K562 (cell line): Measurements from ENCODE around the gene ZNF709. TPM values are rescaled to one million over a fixed set of nuclear protein-coding genes. Genes with fewer than 3 reads are reported as not detected.

Source experiments
- CHD2 ChIP-seq: IDR thresholded peaks from 2 replicates; pipeline ENCODE4 v1.6.1; 2011; ENCODE audit warnings: low read depth, low read length
- HDAC1 ChIP-seq, 2 experiments: fragments of 450-650 bp; IDR thresholded peaks; 2 replicates each; pipeline ENCODE4 v1.6.1; 2016 to 2017; ENCODE audit warnings: inconsistent platforms in 1 of 2, mild to moderate bottlenecking in 1 of 2, moderate library complexity in 1 of 2
- HOXB6 ChIP-seq: fragments of 250-450 bp; sonication (Bioruptor Pico); IDR thresholded peaks from 2 replicates; pipeline ENCODE4 v1.5.1; 2022; ENCODE audit warnings: mild to moderate bottlenecking, borderline replicate concordance
- KHSRP ChIP-seq: fragments of 450-650 bp; IDR thresholded peaks from 2 replicates; pipeline ENCODE4 v1.6.1; 2017
- LEF1 ChIP-seq: fragments of 450-650 bp; IDR thresholded peaks from 2 replicates; pipeline ENCODE4 v1.6.1; 2016; ENCODE audit warnings: mild to moderate bottlenecking
- MYBL2 ChIP-seq, 2 experiments: fragments of 450-650 bp in 1 of 2; sonication (generic) in 1 of 2; formaldehyde crosslinking in 1 of 2; IDR thresholded peaks; 2 replicates each; pipeline versions ENCODE4 v1.6.1 to v1.8.1; 2017 to 2022; ENCODE audit warnings: borderline replicate concordance in 1 of 2, inconsistent platforms in 1 of 2, low read depth in 1 of 2, mild to moderate bottlenecking in 1 of 2, missing genetic modification reagents in 1 of 2, moderate library complexity in 1 of 2
- NBN ChIP-seq: fragments of 450-650 bp; IDR thresholded peaks from 2 replicates; pipeline ENCODE4 v1.6.1; 2016; ENCODE audit warnings: low read depth, mild to moderate bottlenecking
- TBP ChIP-seq: optimal IDR thresholded peaks from 2 replicates; pipeline ENCODE3; 2011; ENCODE audit warnings: low read depth, low read length, improper control_type of control experiment
- ZFX ChIP-seq: sonication (generic); formaldehyde crosslinking; IDR thresholded peaks from 2 replicates; pipeline ENCODE4 v1.8.0; 2022; ENCODE audit warnings: mild to moderate bottlenecking, missing genetic modification reagents, moderate library complexity
- ZKSCAN3 ChIP-seq: fragments of 250-450 bp; sonication (Bioruptor Pico); IDR thresholded peaks from 2 replicates; pipeline ENCODE4 v1.4.0; 2020
- ZSCAN32 ChIP-seq: fragments of 450-650 bp; formaldehyde crosslinking; IDR thresholded peaks from 2 replicates; pipeline ENCODE4 v1.4.0; 2020; ENCODE audit warnings: mild to moderate bottlenecking, moderate library complexity
- polyA plus RNA-seq, 8 experiments: library from polyadenylated mRNA; depleted of rRNA in 4 of 8; stranded (reverse) in 5 of 8; unstranded in 3 of 8; fragments of >200 nt; fragmentation: Nextera tagmentation in 2 of 8; fragmentation: Illumina TruSeq in 1 of 8; extraction: Ambion mirVana in 2 of 8; extraction: Trizol in 1 of 8; gene quantifications; 2 replicates each; pipeline versions ENCODE4 v1.2.1 to v1.2.3, GENCODE V29; 2011 to 2014; ENCODE audit warnings: inconsistent platforms in 1 of 8, missing spikeins in 1 of 8
- total RNA-seq, 7 experiments: library from RNA; depleted of rRNA in 6 of 7; stranded (reverse); fragments of >200 nt in 6 of 7; fragmentation: Illumina TruSeq in 2 of 7; extraction: Trizol in 2 of 7; gene quantifications; 2 replicates each; pipeline versions ENCODE4 v1.2.1 to v1.2.3, GENCODE V29; 2011 to 2021; ENCODE audit warnings: low replicate concordance in 1 of 7
- TF ChIP-seq, protein P1 (sequence below): sonication (generic); formaldehyde crosslinking; IDR thresholded peaks from 2 replicates; pipeline ENCODE4 v1.8.0; 2022; ENCODE audit warnings: mild to moderate bottlenecking, missing genetic modification reagents
- TF ChIP-seq, protein P2 (sequence below): fragments of 450-650 bp; conservative IDR thresholded peaks from 2 replicates; pipeline ENCODE4 v1.6.1; 2016; ENCODE audit warnings: missing genetic modification characterization, low read depth, mild to moderate bottlenecking, control low read depth, missing compliant biosample characterization
- TF ChIP-seq, protein P3 (sequence below), 2 experiments: IDR thresholded peaks in 1 of 2; conservative IDR thresholded peaks in 1 of 2; 2 replicates each; pipeline ENCODE4 v1.6.1; 2016; ENCODE audit warnings: low read depth in 2 of 2, mild to moderate bottlenecking in 1 of 2, missing compliant biosample characterization in 1 of 2, missing genetic modification characterization in 1 of 2, moderate library complexity in 1 of 2
- TF ChIP-seq, protein P4 (sequence below): sonication (generic); formaldehyde crosslinking; IDR thresholded peaks from 2 replicates; pipeline ENCODE4 v1.8.1; 2023; ENCODE audit warnings: mild to moderate bottlenecking, missing genetic modification reagents, moderate library complexity
- TF ChIP-seq, protein P5 (sequence below): sonication (generic); formaldehyde crosslinking; IDR thresholded peaks from 2 replicates; pipeline ENCODE4 v1.8.0; 2022; ENCODE audit warnings: missing genetic modification reagents, mild to moderate bottlenecking, moderate library complexity, borderline replicate concordance
- TF ChIP-seq, protein P6 (sequence below): fragments of 250-450 bp; sonication (Bioruptor Pico); IDR thresholded peaks from 2 replicates; pipeline ENCODE4 v1.8.0; 2021; ENCODE audit warnings: moderate library complexity, mild to moderate bottlenecking, inconsistent platforms

ZNF709 gene
- total and polyA plus RNA-seq, 9 of the 15 experiments (the other 6 are each of a cell fraction or from before 2014, with no cell fraction given) = 0.07 to 0.69 (median 0.18) TPM

DNA sequence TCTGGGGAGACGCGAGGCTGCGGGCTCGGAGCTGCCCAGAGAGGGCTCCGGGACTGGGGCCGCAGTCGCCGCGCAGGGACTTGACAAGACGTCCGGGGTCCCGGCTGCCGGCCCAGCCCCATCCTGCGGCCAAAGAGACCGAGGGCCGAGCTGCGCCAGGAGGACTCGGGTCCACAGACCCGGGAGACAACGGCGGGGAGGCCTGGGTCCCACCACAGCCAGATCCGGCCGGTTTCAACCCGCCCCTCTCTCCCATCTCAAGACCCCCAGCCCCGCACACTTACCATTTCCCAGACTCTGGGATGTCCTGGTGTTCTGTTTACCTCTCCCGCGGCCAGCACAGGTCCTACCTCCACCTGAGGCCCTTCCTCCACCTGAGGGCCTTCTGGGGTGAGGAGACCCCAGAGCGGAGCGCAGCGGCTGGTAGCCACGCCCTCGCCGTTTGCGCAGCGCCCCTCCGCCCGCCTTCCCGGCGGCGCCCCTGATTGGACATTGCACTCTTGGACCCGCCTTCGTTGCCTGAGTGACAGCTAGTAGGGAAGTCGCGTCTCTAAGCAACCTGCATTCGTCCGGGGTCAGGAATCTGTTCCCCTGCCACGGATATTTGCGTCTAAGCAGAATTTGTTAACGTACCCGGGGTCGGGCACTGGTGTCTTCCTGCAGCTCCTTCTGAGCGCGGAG lies at the start of gene ZNF709 (continued):
- TF ChIP-seq, protein P1, sequence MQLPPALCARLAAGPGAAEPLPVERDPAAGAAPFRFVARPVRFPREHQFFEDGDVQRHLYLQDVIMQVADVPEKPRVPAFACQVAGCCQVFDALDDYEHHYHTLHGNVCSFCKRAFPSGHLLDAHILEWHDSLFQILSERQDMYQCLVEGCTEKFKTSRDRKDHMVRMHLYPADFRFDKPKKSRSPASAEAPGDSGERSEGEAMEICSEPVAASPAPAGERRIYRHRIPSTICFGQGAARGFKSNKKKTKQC = no peak
- TF ChIP-seq, protein P2, sequence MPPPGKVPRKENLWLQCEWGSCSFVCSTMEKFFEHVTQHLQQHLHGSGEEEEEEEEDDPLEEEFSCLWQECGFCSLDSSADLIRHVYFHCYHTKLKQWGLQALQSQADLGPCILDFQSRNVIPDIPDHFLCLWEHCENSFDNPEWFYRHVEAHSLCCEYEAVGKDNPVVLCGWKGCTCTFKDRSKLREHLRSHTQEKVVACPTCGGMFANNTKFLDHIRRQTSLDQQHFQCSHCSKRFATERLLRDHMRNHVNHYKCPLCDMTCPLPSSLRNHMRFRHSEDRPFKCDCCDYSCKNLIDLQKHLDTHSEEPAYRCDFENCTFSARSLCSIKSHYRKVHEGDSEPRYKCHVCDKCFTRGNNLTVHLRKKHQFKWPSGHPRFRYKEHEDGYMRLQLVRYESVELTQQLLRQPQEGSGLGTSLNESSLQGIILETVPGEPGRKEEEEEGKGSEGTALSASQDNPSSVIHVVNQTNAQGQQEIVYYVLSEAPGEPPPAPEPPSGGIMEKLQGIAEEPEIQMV (tag) = no peak
- TF ChIP-seq TBP = no peak
- no peak for TF ChIP-seq ZKSCAN3 (CRISPR knock-in tag)
- no peak for TF ChIP-seq HOXB6 (CRISPR knock-in tag)
- TF ChIP-seq ZSCAN32 (CRISPR knock-in tag) = no peak
- no peak for TF ChIP-seq NBN
- TF ChIP-seq, protein P3, sequence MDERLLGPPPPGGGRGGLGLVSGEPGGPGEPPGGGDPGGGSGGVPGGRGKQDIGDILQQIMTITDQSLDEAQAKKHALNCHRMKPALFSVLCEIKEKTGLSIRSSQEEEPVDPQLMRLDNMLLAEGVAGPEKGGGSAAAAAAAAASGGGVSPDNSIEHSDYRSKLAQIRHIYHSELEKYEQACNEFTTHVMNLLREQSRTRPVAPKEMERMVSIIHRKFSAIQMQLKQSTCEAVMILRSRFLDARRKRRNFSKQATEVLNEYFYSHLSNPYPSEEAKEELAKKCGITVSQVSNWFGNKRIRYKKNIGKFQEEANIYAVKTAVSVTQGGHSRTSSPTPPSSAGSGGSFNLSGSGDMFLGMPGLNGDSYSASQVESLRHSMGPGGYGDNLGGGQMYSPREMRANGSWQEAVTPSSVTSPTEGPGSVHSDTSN (CRISPR knock-in tag; IDR thresholded peaks at IDR 0.05; ENCODE audit: low read depth) = peak; percentile 91
- TF ChIP-seq, protein P3 (tag; conservative IDR thresholded peaks at IDR 0.05; ENCODE audit: low read depth) = peak; percentile 92
- TF ChIP-seq, protein P4, sequence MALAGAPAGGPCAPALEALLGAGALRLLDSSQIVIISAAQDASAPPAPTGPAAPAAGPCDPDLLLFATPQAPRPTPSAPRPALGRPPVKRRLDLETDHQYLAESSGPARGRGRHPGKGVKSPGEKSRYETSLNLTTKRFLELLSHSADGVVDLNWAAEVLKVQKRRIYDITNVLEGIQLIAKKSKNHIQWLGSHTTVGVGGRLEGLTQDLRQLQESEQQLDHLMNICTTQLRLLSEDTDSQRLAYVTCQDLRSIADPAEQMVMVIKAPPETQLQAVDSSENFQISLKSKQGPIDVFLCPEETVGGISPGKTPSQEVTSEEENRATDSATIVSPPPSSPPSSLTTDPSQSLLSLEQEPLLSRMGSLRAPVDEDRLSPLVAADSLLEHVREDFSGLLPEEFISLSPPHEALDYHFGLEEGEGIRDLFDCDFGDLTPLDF (CRISPR knock-in tag) = no peak
- TF ChIP-seq MYBL2 (IDR thresholded peaks at IDR 0.05; ENCODE audit: low read depth) = no peak
- TF ChIP-seq MYBL2 (CRISPR knock-in tag; IDR thresholded peaks at IDR 0.05; ENCODE audit: borderline replicate concordance) = no peak
- TF ChIP-seq, protein P5, sequence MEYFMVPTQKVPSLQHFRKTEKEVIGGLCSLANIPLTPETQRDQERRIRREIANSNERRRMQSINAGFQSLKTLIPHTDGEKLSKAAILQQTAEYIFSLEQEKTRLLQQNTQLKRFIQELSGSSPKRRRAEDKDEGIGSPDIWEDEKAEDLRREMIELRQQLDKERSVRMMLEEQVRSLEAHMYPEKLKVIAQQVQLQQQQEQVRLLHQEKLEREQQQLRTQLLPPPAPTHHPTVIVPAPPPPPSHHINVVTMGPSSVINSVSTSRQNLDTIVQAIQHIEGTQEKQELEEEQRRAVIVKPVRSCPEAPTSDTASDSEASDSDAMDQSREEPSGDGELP = 0 out of 2 replicates have a peak, but pooled peaks have one; percentile 20
- no peak for TF ChIP-seq HDAC1 (IDR thresholded peaks at IDR 0.05)
- TF ChIP-seq, protein P6, sequence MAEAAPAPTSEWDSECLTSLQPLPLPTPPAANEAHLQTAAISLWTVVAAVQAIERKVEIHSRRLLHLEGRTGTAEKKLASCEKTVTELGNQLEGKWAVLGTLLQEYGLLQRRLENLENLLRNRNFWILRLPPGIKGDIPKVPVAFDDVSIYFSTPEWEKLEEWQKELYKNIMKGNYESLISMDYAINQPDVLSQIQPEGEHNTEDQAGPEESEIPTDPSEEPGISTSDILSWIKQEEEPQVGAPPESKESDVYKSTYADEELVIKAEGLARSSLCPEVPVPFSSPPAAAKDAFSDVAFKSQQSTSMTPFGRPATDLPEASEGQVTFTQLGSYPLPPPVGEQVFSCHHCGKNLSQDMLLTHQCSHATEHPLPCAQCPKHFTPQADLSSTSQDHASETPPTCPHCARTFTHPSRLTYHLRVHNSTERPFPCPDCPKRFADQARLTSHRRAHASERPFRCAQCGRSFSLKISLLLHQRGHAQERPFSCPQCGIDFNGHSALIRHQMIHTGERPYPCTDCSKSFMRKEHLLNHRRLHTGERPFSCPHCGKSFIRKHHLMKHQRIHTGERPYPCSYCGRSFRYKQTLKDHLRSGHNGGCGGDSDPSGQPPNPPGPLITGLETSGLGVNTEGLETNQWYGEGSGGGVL = no peak
- TF ChIP-seq LEF1 = no peak
- TF ChIP-seq CHD2 = peak; percentile 37; the same call in 1 of the 2 replicates
- no peak for TF ChIP-seq ZFX (CRISPR knock-in tag)
- no peak for TF ChIP-seq KHSRP
